HepG2 (cell line): Measurements from ENCODE around the gene ST6GALNAC3. TPM values are rescaled to one million over a fixed set of nuclear protein-coding genes. Genes with fewer than 3 reads are reported as not detected.

Experiments
- ATAC-seq: fragments of 200-7000 bp; cut with Tn5 transposase; 3 replicates; pipeline ENCODE4 v1.9.1; 2020; ENCODE audit warnings: mild to moderate bottlenecking, moderate library complexity
- BruUV-seq: library from RNA; stranded (reverse); fragments of 400-500 nt; replicated peaks from 2 replicates; lab custom pipeline; 2021; lab: Mats Ljungman, UMichigan
- CTCF ChIA-PET: fragments of 300-600 bp; formaldehyde crosslinking; extraction: SDS; loops from one replicate; lab custom pipeline; 2021; ENCODE audit warnings: low total read pairs, inconsistent platforms, low intra/inter-chr PET ratio; lab: Yijun Ruan, JAX
- POLR2A ChIA-PET: fragments of 350-600 bp; sonication (Branson Sonifier 250); formaldehyde crosslinking; loops from one replicate; lab custom pipeline; 2020; ENCODE audit warnings: antibody characterized with exemption, inconsistent platforms; lab: Yijun Ruan, JAX
- DNase-seq: peaks from one replicate; pipeline ENCODE4 v3.0.0-alpha.2; 2015; ENCODE audit warnings: low spot score
- FAIRE-seq: peaks from 3 replicates; lab custom pipeline; 2011; peaks lifted over from hg19 to GRCh38; lab: Jason Lieb, UNC
- H2AFZ ChIP-seq: one replicate; pipeline ENCODE4 v1.6.1; 2011; ENCODE audit warnings: low read length, inconsistent platforms
- H3K27ac ChIP-seq: fragments of 300-600 bp; 3 replicates; pipeline ENCODE4 v1.8.0; 2011; ENCODE audit warnings: mixed run types, mild to moderate bottlenecking, mixed read lengths, low read length, inconsistent platforms; ENCODE audit not compliant: insufficient read depth; ENCODE audit errors: extremely low read length
- H3K27me3 ChIP-seq, 2 experiments: fragments of 200-600 bp in 1 of 2; 2 replicates in 1 of 2; 3 replicates in 1 of 2; pipeline versions ENCODE4 v1.6.0 to v1.8.0; 2011; ENCODE audit warnings: low read length in 2 of 2, mild to moderate bottlenecking in 2 of 2, moderate library complexity in 2 of 2, inconsistent platforms in 1 of 2; ENCODE audit not compliant: insufficient read depth in 2 of 2, control insufficient read depth in 1 of 2
- H3K36me3 ChIP-seq, 2 experiments: fragments of 200-600 bp in 1 of 2; replicated peaks in 1 of 2; 2 replicates in 1 of 2; 3 replicates in 1 of 2; pipeline versions ENCODE4 v1.5.1 to v1.8.0; 2011; ENCODE audit warnings: low read length in 2 of 2, inconsistent platforms in 1 of 2; ENCODE audit not compliant: insufficient read depth in 2 of 2, control insufficient read depth in 1 of 2
- H3K4me1 ChIP-seq: 2 replicates; pipeline ENCODE4 v1.5.1; 2012; ENCODE audit warnings: low read length, inconsistent platforms; ENCODE audit not compliant: insufficient read depth
- H3K4me2 ChIP-seq: 2 replicates; pipeline ENCODE4 v1.6.0; 2011; ENCODE audit warnings: low read depth, low read length, inconsistent platforms
- H3K4me3 ChIP-seq, 3 experiments: fragments of 200-600 bp in 1 of 3; sonication (generic), shearing (Covaris generic) in 1 of 3; replicated peaks in 1 of 3; 2 replicates each; pipeline ENCODE4 v1.5.1; 2011 to 2016; ENCODE audit warnings: low read length in 3 of 3, inconsistent platforms in 2 of 3, low read depth in 2 of 3, mild to moderate bottlenecking in 2 of 3, control low read depth in 1 of 3, mixed read lengths in 1 of 3; ENCODE audit not compliant: insufficient read depth in 1 of 3
- H3K79me2 ChIP-seq: one replicate; pipeline ENCODE4 v1.6.1; 2011; ENCODE audit warnings: low read length, inconsistent platforms; ENCODE audit not compliant: insufficient read depth
- H3K9ac ChIP-seq: 2 replicates; pipeline ENCODE4 v1.6.0; 2011; ENCODE audit warnings: mild to moderate bottlenecking, low read depth, low read length, inconsistent platforms; ENCODE audit not compliant: insufficient read depth
- H3K9me3 ChIP-seq: 2 replicates; pipeline ENCODE4 v1.5.1; 2012; ENCODE audit warnings: mild to moderate bottlenecking, low read length
- H4K20me1 ChIP-seq: 2 replicates; pipeline ENCODE4 v1.6.0; 2011; ENCODE audit warnings: inconsistent platforms, mild to moderate bottlenecking, low read length, moderate library complexity; ENCODE audit not compliant: insufficient read depth
- CBX1 ChIP-seq: IDR thresholded peaks from one replicate; pipeline ENCODE4 v1.6.1; 2016; ENCODE audit warnings: antibody characterized with exemption, low read depth
- KLF16 ChIP-seq, 2 experiments: sonication (generic) in 1 of 2; formaldehyde crosslinking in 1 of 2; IDR thresholded peaks; 2 replicates each; pipeline versions ENCODE4 v1.6.1 to v1.8.0; 2016 to 2023; ENCODE audit warnings: missing genetic modification reagents in 2 of 2, missing compliant biosample characterization in 1 of 2
- SMAD3 ChIP-seq: sonication (generic); formaldehyde crosslinking; IDR thresholded peaks from 2 replicates; pipeline ENCODE4 v1.4.0; 2020; ENCODE audit warnings: missing genetic modification reagents
- ZNF230 ChIP-seq: sonication (generic); formaldehyde crosslinking; IDR thresholded peaks from 2 replicates; pipeline ENCODE4 v1.4.0; 2020; ENCODE audit warnings: mild to moderate bottlenecking, missing genetic modification reagents
- ZNF30 ChIP-seq: sonication (generic); formaldehyde crosslinking; IDR thresholded peaks from 2 replicates; pipeline ENCODE4 v1.5.0; 2020; ENCODE audit warnings: mild to moderate bottlenecking, missing genetic modification reagents
- ZNF543 ChIP-seq: sonication (generic); formaldehyde crosslinking; IDR thresholded peaks from 2 replicates; pipeline ENCODE4 v1.4.0; 2020; ENCODE audit warnings: mild to moderate bottlenecking, missing genetic modification reagents
- ZNF703 ChIP-seq: sonication (generic); formaldehyde crosslinking; IDR thresholded peaks from 2 replicates; pipeline ENCODE4 v1.5.1; 2020; ENCODE audit warnings: missing genetic modification reagents, mild to moderate bottlenecking, moderate library complexity, borderline replicate concordance
- ZNF746 ChIP-seq: sonication (generic); formaldehyde crosslinking; IDR thresholded peaks from 2 replicates; pipeline ENCODE4 v1.8.0; 2022; ENCODE audit warnings: mild to moderate bottlenecking, missing genetic modification reagents
- WGBS: methylation state at CpG from one replicate; pipeline ENCODE4 v1.1.6; 2017; ENCODE audit warnings: low lambda C conversion rate; 5-methylcytosine and 5-hydroxymethylcytosine counted together
- in situ Hi-C: cut with HindIII; loops from 2 replicates; pipeline ENCODE4 v1.10.0; 2017; ENCODE audit warnings: low pct_unique_long_range_greater_than_20kb; ENCODE audit not compliant: extremely low pct_ligation_motif_present
- intact Hi-C: fragments of 100-400 bp; cut with micrococcal nuclease; formaldehyde crosslinking; loops from one replicate; pipeline ENCODE4 v1.10.0; 2022; ENCODE audit not compliant: unreplicated experiment
- polyA plus RNA-seq, 8 experiments: library from polyadenylated mRNA; depleted of rRNA in 3 of 8; stranded (reverse) in 7 of 8; unstranded in 1 of 8; fragments of >200 nt; fragmentation: Illumina TruSeq in 4 of 8; extraction: Trizol in 4 of 8; gene quantifications; 2 replicates each; pipeline versions ENCODE4 v1.2.1 to v1.2.3, GENCODE V29; 2011 to 2016; ENCODE audit warnings: low read depth in 4 of 8, missing spikeins in 1 of 8, mixed read lengths in 1 of 8; ENCODE audit not compliant: insufficient read depth in 1 of 8
- total RNA-seq, 5 experiments: library from RNA; depleted of rRNA; stranded (reverse); fragments of >200 nt; fragmentation: Illumina TruSeq; extraction: Trizol; gene quantifications; 2 replicates each; pipeline ENCODE4 v1.2.3, GENCODE V29; 2016; ENCODE audit warnings: low read depth in 1 of 5
- TF ChIP-seq, protein P1 (sequence below): sonication (generic); formaldehyde crosslinking; IDR thresholded peaks from 2 replicates; pipeline ENCODE4 v1.4.0; 2020; ENCODE audit warnings: low read depth, missing genetic modification reagents
- TF ChIP-seq, protein P2 (sequence below): sonication (generic); formaldehyde crosslinking; IDR thresholded peaks from 2 replicates; pipeline ENCODE4 v1.5.0; 2020; ENCODE audit warnings: missing genetic modification reagents, mild to moderate bottlenecking, borderline replicate concordance
- TF ChIP-seq, protein P3 (sequence below): sonication (generic); formaldehyde crosslinking; IDR thresholded peaks from 2 replicates; pipeline ENCODE4 v1.5.0; 2020; ENCODE audit warnings: mild to moderate bottlenecking, missing genetic modification reagents

ST6GALNAC3 gene
- total and polyA plus RNA-seq, 2 of the 13 experiments (the other 11 are each of a cell fraction or from before 2014, with no cell fraction given): not detected

DNA sequence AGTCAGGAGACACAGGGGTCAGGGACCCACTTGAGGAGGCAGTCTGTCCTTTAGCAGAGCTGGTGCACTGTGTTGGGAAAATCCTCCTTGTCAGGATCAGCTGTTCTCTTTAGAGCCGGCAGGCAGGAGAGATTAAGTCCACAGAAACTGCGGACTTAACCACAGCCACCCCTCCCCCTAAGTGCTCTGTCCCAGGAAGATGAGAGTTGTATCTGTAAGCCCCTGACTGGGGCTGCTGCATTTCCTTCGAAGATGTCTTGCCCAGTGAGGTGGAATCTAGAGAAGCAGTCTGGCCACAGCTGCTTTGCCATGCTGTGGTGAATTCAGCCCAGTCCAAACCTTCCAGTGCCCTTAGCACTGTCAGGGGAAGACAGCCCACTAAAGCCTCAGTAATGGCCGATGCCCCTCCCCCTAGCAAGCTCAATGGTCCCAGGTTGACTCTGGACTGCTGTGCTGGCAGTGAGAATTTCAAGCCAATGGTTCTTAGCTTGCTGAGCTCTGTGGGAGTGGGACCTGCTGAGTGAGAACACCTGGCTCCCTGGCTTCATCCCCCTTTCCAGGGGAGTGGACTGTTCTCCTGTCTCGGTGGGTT is 172.8 kb downstream of the ST6GALNAC3 start:
- no peaks in the 10 kb centered on the region for H4K20me1 ChIP-seq
- no peak overlapping the region for H3K27ac ChIP-seq
- POLR2A ChIA-PET: no interaction called here
- no peaks in the 10 kb centered on the region for H3K27me3 ChIP-seq
- no peak for ATAC-seq
- CTCF ChIA-PET: no interaction called here
- in situ Hi-C loops (no loop called here), intact Hi-C loops (no loop called here)
- H3K9ac ChIP-seq: no peak overlapping the region
- H3K36me3 ChIP-seq: no peaks in the 10 kb centered on the region
- no peak for DNase-seq
- BruUV-seq: no TSS peak
- H3K4me2 ChIP-seq: no peak overlapping the region
- TF ChIP-seq ZNF746 (CRISPR knock-in tag): no peak
- no peak for TF ChIP-seq ZNF703 (CRISPR knock-in tag)
- TF ChIP-seq, protein P1, sequence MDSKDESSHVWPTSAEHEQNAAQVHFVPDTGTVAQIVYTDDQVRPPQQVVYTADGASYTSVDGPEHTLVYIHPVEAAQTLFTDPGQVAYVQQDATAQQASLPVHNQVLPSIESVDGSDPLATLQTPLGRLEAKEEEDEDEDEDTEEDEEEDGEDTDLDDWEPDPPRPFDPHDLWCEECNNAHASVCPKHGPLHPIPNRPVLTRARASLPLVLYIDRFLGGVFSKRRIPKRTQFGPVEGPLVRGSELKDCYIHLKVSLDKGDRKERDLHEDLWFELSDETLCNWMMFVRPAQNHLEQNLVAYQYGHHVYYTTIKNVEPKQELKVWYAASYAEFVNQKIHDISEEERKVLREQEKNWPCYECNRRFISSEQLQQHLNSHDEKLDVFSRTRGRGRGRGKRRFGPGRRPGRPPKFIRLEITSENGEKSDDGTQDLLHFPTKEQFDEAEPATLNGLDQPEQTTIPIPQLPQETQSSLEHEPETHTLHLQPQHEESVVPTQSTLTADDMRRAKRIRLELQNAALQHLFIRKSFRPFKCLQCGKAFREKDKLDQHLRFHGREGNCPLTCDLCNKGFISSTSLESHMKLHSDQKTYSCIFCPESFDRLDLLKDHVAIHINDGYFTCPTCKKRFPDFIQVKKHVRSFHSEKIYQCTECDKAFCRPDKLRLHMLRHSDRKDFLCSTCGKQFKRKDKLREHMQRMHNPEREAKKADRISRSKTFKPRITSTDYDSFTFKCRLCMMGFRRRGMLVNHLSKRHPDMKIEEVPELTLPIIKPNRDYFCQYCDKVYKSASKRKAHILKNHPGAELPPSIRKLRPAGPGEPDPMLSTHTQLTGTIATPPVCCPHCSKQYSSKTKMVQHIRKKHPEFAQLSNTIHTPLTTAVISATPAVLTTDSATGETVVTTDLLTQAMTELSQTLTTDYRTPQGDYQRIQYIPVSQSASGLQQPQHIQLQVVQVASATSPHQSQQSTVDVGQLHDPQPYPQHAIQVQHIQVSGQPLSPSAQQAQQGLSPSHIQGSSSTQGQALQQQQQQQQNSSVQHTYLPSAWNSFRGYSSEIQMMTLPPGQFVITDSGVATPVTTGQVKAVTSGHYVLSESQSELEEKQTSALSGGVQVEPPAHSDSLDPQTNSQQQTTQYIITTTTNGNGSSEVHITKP (CRISPR knock-in tag): no peak
- TF ChIP-seq KLF16 (CRISPR knock-in tag; IDR thresholded peaks at IDR 0.05): no peak
- TF ChIP-seq CBX1: no peak
- TF ChIP-seq ZNF30 (CRISPR knock-in tag): no peak
- no peak for TF ChIP-seq ZNF230 (CRISPR knock-in tag)
- TF ChIP-seq, protein P2, sequence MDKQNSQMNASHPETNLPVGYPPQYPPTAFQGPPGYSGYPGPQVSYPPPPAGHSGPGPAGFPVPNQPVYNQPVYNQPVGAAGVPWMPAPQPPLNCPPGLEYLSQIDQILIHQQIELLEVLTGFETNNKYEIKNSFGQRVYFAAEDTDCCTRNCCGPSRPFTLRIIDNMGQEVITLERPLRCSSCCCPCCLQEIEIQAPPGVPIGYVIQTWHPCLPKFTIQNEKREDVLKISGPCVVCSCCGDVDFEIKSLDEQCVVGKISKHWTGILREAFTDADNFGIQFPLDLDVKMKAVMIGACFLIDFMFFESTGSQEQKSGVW (CRISPR knock-in tag): no peak
- no peak for TF ChIP-seq SMAD3 (CRISPR knock-in tag)
- TF ChIP-seq, protein P3, sequence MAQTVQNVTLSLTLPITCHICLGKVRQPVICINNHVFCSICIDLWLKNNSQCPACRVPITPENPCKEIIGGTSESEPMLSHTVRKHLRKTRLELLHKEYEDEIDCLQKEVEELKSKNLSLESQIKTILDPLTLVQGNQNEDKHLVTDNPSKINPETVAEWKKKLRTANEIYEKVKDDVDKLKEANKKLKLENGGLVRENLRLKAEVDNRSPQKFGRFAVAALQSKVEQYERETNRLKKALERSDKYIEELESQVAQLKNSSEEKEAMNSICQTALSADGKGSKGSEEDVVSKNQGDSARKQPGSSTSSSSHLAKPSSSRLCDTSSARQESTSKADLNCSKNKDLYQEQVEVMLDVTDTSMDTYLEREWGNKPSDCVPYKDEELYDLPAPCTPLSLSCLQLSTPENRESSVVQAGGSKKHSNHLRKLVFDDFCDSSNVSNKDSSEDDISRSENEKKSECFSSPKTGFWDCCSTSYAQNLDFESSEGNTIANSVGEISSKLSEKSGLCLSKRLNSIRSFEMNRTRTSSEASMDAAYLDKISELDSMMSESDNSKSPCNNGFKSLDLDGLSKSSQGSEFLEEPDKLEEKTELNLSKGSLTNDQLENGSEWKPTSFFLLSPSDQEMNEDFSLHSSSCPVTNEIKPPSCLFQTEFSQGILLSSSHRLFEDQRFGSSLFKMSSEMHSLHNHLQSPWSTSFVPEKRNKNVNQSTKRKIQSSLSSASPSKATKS: no peak
- no peak for TF ChIP-seq ZNF543 (CRISPR knock-in tag)
- H3K79me2 ChIP-seq: no peaks in the 10 kb centered on the region
- no peak overlapping the region for H2AFZ ChIP-seq
- WGBS: 0% methylated on average over 3 of the region's 5 CpGs
- H3K4me3 ChIP-seq: no peak overlapping the region
- FAIRE-seq: no peak
- H3K4me1 ChIP-seq: no peaks in the 10 kb centered on the region
- 0 out of 2 replicates have a peak, but pooled peaks cover 4% of the 10 kb centered on the region for H3K9me3 ChIP-seq
